ENCODE results near the gene GPATCH1. TPM values are rescaled to one million over a fixed set of nuclear protein-coding genes. Genes with fewer than 3 reads are reported as not detected.
"Not testable (repeated sequence)": the region's sequence is repeated elsewhere in the genome, so short reads cannot be mapped to it uniquely, and the experiment has no call there.

Gene GPATCH1
- total RNA-seq, 1 donor from 2014 or later: 6.3 TPM

GRCh38 chr19:33039815-33040214 is 41.2 kb upstream of the GPATCH1 start:
- Histone ChIP-seq H3K4me3 (ENCODE audit: low read depth, low read length) (no peak overlapping the region), H3K36me3 (ENCODE audit: control insufficient read depth, insufficient read depth, low read length) (peaks cover 3% of the 10 kb centered on the region), H3K27me3 (ENCODE audit: control insufficient read depth, insufficient read depth, low read length) (no peaks in the 10 kb centered on the region)
- FAIRE-seq (no peak), DNase-seq (ENCODE audit: low read depth) (no peak)
- no peak for TF ChIP-seq CTCF (IDR thresholded peaks at IDR 0.05; ENCODE audit: insufficient read depth, low read length, severe bottlenecking)

- no peaks in the 10 kb centered on the region for H3K27me3 ChIP-seq (ENCODE audit: control insufficient read depth, insufficient read depth, low read length)
- H3K36me3 ChIP-seq (ENCODE audit: control insufficient read depth, insufficient read depth, low read length): peaks cover 3% of the 10 kb centered on the region
- TF ChIP-seq CTCF (IDR thresholded peaks at IDR 0.05; ENCODE audit: insufficient read depth, low read length, severe bottlenecking): no peak
- peak; percentile 87 for DNase-seq (ENCODE audit: low read depth)
- FAIRE-seq: no peak
- H3K4me3 ChIP-seq (ENCODE audit: low read depth, low read length): no peak overlapping the region
Observed at GRCh38 chr19:33040994-33041827, 39.8 kb upstream of the GPATCH1 start.

GRCh38 chr19:33041828-33042160 is 39.2 kb upstream of the GPATCH1 start:
- not testable (repeated sequence) for FAIRE-seq; H3K36me3 ChIP-seq (ENCODE audit: control insufficient read depth, insufficient read depth, low read length); H3K4me3 ChIP-seq (ENCODE audit: low read depth, low read length); H3K27me3 ChIP-seq (ENCODE audit: control insufficient read depth, insufficient read depth, low read length); DNase-seq (ENCODE audit: low read depth)

GRCh38 chr19:33047422-33047821 is 33.6 kb upstream of the GPATCH1 start:
- FAIRE-seq (no peak), DNase-seq (ENCODE audit: low read depth) (peak; percentile 96)
- Histone ChIP-seq H3K4me3 (ENCODE audit: low read depth, low read length) (no peak overlapping the region), H3K36me3 (ENCODE audit: control insufficient read depth, insufficient read depth, low read length) (peaks cover 6% of the 10 kb centered on the region), H3K27me3 (ENCODE audit: control insufficient read depth, insufficient read depth, low read length) (no peaks in the 10 kb centered on the region)
- TF ChIP-seq CTCF (IDR thresholded peaks at IDR 0.05; ENCODE audit: insufficient read depth, low read length, severe bottlenecking): no peak

DNA sequence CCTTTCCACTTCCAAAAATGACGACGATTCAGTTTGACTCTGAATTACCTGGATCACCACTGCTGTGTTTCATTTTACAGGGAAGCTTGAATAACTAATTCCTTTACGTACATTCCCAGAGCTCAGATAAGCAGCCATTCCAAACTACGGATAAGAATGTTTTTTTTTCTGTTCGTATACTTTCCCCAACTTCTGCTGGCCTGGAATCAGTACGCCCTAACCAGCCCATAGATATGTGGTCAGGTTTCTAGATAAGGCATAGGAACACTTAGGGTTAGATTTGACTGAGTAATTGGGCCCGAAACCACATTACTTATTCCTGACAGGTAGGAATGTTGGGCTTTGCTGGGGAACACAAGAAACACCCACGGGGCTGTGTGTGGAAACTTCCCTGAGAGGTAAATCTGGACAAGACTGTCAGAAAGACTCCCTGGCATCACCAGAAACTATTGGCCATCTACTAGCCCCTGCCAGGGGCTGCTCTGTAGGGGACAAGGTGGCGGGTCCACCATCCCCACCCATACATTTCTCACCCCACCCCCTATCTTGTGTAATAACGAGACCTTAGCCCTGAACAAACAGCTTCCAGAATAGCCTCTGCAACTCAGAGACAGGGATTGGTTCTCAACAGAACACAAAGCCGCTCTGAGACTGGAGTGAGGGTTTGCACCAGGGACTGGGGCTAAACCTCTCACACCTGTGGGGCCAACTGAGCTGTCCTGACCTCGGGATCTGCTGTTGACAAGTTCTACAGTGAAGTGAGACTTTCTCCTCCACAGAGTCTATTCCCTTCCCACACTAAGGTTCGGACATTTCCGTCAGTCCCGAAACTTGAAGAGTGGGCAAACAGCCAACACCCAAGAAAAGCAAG is 31.9 kb upstream of the GPATCH1 start:
- TF ChIP-seq CTCF (IDR thresholded peaks at IDR 0.05; ENCODE audit: insufficient read depth, low read length, severe bottlenecking): no peak
- no peak overlapping the region for H3K4me3 ChIP-seq (ENCODE audit: low read depth, low read length)
- H3K27me3 ChIP-seq (ENCODE audit: control insufficient read depth, insufficient read depth, low read length): no peaks in the 10 kb centered on the region
- FAIRE-seq: no peak
- peaks cover 5% of the 10 kb centered on the region for H3K36me3 ChIP-seq (ENCODE audit: control insufficient read depth, insufficient read depth, low read length)
- DNase-seq (ENCODE audit: low read depth): peak; percentile 61

DNA sequence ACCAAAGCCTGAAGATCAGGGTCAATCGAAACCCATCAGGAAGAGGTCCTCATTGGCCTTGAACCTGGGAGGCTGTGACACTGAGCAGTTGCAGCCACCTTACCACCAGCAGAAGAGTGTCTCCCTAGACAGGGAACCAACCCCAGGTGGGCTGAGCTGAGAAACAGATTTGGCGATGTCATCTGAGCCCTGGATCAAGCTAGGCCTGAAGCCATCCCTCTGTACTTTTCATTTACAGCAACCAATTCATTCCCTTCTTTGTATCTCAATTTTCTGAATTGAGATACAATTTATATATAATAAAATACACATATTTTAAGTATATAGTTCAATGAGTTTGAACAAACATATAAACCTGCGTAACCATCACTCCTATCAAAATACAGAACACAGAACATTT is 30.9 kb upstream of the GPATCH1 start:
- Histone ChIP-seq H3K27me3 (ENCODE audit: control insufficient read depth, insufficient read depth, low read length) (no peaks in the 10 kb centered on the region), H3K36me3 (ENCODE audit: control insufficient read depth, insufficient read depth, low read length) (peaks cover 4% of the 10 kb centered on the region), H3K4me3 (ENCODE audit: low read depth, low read length) (no peak overlapping the region)
- DNase-seq (ENCODE audit: low read depth): no peak
- TF ChIP-seq CTCF (IDR thresholded peaks at IDR 0.05; ENCODE audit: insufficient read depth, low read length, severe bottlenecking): no peak
- FAIRE-seq: no peak
